Endothelial cell of umbilical vein (primary cell): ENCODE results near the gene ARFGEF3. TPM values are rescaled to one million over a fixed set of nuclear protein-coding genes. Genes with fewer than 3 reads are reported as not detected.

ENCODE experiments used
- BruUV-seq: library from RNA; stranded (reverse); fragments of 400-500 nt; replicated peaks from 2 replicates; lab custom pipeline; 2021; lab: Mats Ljungman, UMichigan
- CTCF ChIA-PET: fragments of 300-600, 350-600 bp; sonication (Branson Sonifier 250); formaldehyde crosslinking; loops from one replicate; lab custom pipeline; 2021; ENCODE audit warnings: antibody characterized with exemption, inconsistent platforms; lab: Charles Lee
- POLR2A ChIA-PET: fragments of 300-600, 350-600 bp; sonication (Branson Sonifier 250); formaldehyde crosslinking; loops from one replicate; lab custom pipeline; 2021; ENCODE audit warnings: antibody characterized with exemption, inconsistent platforms; lab: Charles Lee
- DNase-seq: peaks from one replicate; pipeline ENCODE4 v3.0.0-alpha.2; 2011; ENCODE audit warnings: low read depth, low spot score
- FAIRE-seq: peaks from 2 replicates; lab custom pipeline; 2011; peaks lifted over from hg19 to GRCh38; lab: Jason Lieb, UNC
- H2AFZ ChIP-seq: 2 replicates; pipeline ENCODE4 v1.6.0; 2012; ENCODE audit warnings: low read depth, low read length, control low read depth, inconsistent platforms
- H3K27ac ChIP-seq: 2 replicates; pipeline ENCODE4 v1.5.1; 2011; ENCODE audit warnings: low read depth, mild to moderate bottlenecking, control low read depth, low read length, moderate library complexity; ENCODE audit not compliant: insufficient read depth
- H3K27me3 ChIP-seq, 2 experiments: 2 replicates each; pipeline versions ENCODE4 v1.6.0 to v1.6.1; 2011; ENCODE audit warnings: low read length in 2 of 2, mixed read lengths in 1 of 2; ENCODE audit not compliant: control insufficient read depth in 2 of 2, insufficient read depth in 2 of 2
- H3K36me3 ChIP-seq, 2 experiments: 2 replicates in 1 of 2; 3 replicates in 1 of 2; pipeline ENCODE4 v1.5.1; 2011; ENCODE audit warnings: low read length in 2 of 2, mild to moderate bottlenecking in 1 of 2, moderate library complexity in 1 of 2; ENCODE audit not compliant: control insufficient read depth in 2 of 2, insufficient read depth in 2 of 2; ENCODE audit errors: extremely low read depth in 1 of 2
- H3K4me1 ChIP-seq: 3 replicates; pipeline ENCODE4 v1.5.1; 2011; ENCODE audit warnings: mild to moderate bottlenecking, low read length; ENCODE audit not compliant: control insufficient read depth, insufficient read depth; ENCODE audit errors: extremely low read depth
- H3K4me2 ChIP-seq: 2 replicates; pipeline ENCODE4 v1.6.1; 2011; ENCODE audit warnings: low read length, control low read depth, mixed read lengths; ENCODE audit not compliant: insufficient read depth
- H3K4me3 ChIP-seq, 3 experiments: fragments of 200-600 bp in 1 of 3; sonication (generic), shearing (Covaris generic) in 1 of 3; replicated peaks in 1 of 3; 2 replicates each; pipeline ENCODE4 v1.5.1; 2011 to 2016; ENCODE audit warnings: control low read depth in 3 of 3, low read length in 3 of 3, mild to moderate bottlenecking in 2 of 3, inconsistent platforms in 1 of 3, low read depth in 1 of 3, moderate library complexity in 1 of 3; ENCODE audit not compliant: insufficient read depth in 1 of 3
- H3K79me2 ChIP-seq: 2 replicates; pipeline ENCODE4 v1.6.0; 2012; ENCODE audit warnings: low read length, inconsistent platforms; ENCODE audit not compliant: control insufficient read depth, insufficient read depth
- H3K9ac ChIP-seq: replicated peaks from 2 replicates; pipeline ENCODE3; 2011; ENCODE audit warnings: low read length, control low read depth; ENCODE audit not compliant: insufficient read depth; ENCODE audit errors: extremely low read depth
- H3K9me1 ChIP-seq: replicated peaks from 3 replicates; pipeline ENCODE4 v1.6.0; 2011; ENCODE audit warnings: mild to moderate bottlenecking, low read length; ENCODE audit not compliant: control insufficient read depth, insufficient read depth; ENCODE audit errors: extremely low read depth
- H3K9me3 ChIP-seq: replicated peaks from 2 replicates; pipeline ENCODE4 v1.5.1; 2012; ENCODE audit warnings: low read length, inconsistent platforms; ENCODE audit not compliant: control insufficient read depth, insufficient read depth
- H4K20me1 ChIP-seq: replicated peaks from 2 replicates; pipeline ENCODE3; 2011; ENCODE audit warnings: mild to moderate bottlenecking, low read length; ENCODE audit not compliant: control insufficient read depth, insufficient read depth; ENCODE audit errors: extremely low read depth
- EZH2 ChIP-seq: IDR thresholded peaks from 2 replicates; pipeline ENCODE4 v1.6.1; 2012; ENCODE audit warnings: borderline replicate concordance, low read depth, mild to moderate bottlenecking, moderate library complexity, low read length, inconsistent platforms; ENCODE audit not compliant: severe bottlenecking
- FOS ChIP-seq: IDR thresholded peaks from 2 replicates; pipeline ENCODE4 v1.6.1; 2011; ENCODE audit warnings: mild to moderate bottlenecking, low read length, moderate library complexity, borderline replicate concordance; ENCODE audit not compliant: insufficient read depth
- GATA2 ChIP-seq: IDR thresholded peaks from 2 replicates; pipeline ENCODE4 v1.7.0; 2011; ENCODE audit warnings: low read depth, mild to moderate bottlenecking, moderate library complexity, mixed read lengths, low read length; ENCODE audit not compliant: insufficient read length, insufficient read depth
- JUN ChIP-seq: IDR thresholded peaks from 2 replicates; pipeline ENCODE4 v1.6.1; 2011; ENCODE audit warnings: borderline replicate concordance, low read depth; ENCODE audit not compliant: insufficient read length, insufficient read depth
- MYC ChIP-seq: IDR thresholded peaks from one replicate; pipeline ENCODE4 v1.6.1; 2011; ENCODE audit warnings: mild to moderate bottlenecking, low read depth, low read length
- POLR2A ChIP-seq: IDR thresholded peaks from 2 replicates; pipeline ENCODE4 v1.6.1; 2012; ENCODE audit warnings: low read depth, mild to moderate bottlenecking, control low read depth, low read length
- POLR2AphosphoS5 ChIP-seq: IDR thresholded peaks from 2 replicates; pipeline ENCODE4 v1.6.1; 2012; ENCODE audit warnings: low read depth, mild to moderate bottlenecking, control low read depth, low read length, moderate library complexity; ENCODE audit not compliant: insufficient read depth
- dilution Hi-C: fragments of 300-500 bp; cut with MboI; formaldehyde crosslinking; loops from one replicate; pipeline ENCODE4 v1.15.0; 2019; ENCODE audit warnings: low sequenced_read_pairs; ENCODE audit not compliant: extremely low pct_ligation_motif_present
- intact Hi-C: fragments of 100-400 bp; cut with micrococcal nuclease; formaldehyde crosslinking; loops from one replicate; pipeline ENCODE4 v1.10.0; 2022
- polyA plus RNA-seq, 4 experiments: library from polyadenylated mRNA; depleted of rRNA in 3 of 4; stranded (reverse) in 3 of 4; unstranded in 1 of 4; fragments of >200 nt; gene quantifications; 2 replicates each; pipeline versions ENCODE4 v1.2.1 to v1.2.3, GENCODE V29; 2011 to 2012; ENCODE audit warnings: missing spikeins in 1 of 4
- total RNA-seq: library from RNA; stranded (reverse); gene quantifications from 2 replicates; pipeline ENCODE4 v1.2.3, GENCODE V29; 2021
- TF ChIP-seq, protein P1 (sequence below): IDR thresholded peaks from 2 replicates; pipeline ENCODE4 v1.6.1; 2011; ENCODE audit not compliant: insufficient read depth, insufficient read length
- TF ChIP-seq, protein P2 (sequence below), 2 donors: IDR thresholded peaks; 1 replicate in 1 of 2; 2 replicates in 1 of 2; pipeline ENCODE4 v1.5.1; 2011; ENCODE audit warnings: low read length in 2 of 2, mild to moderate bottlenecking in 2 of 2, moderate library complexity in 2 of 2, control low read depth in 1 of 2, inconsistent platforms in 1 of 2, low read depth in 1 of 2; ENCODE audit not compliant: insufficient read depth in 1 of 2; ENCODE audit errors: extremely low read depth in 1 of 2

The ARFGEF3 gene
- total and polyA plus RNA-seq, 2 donors (not counting 3 experiments of a cell fraction or from before 2014, with no cell fraction given): 1.3 to 7.3 TPM

DNA sequence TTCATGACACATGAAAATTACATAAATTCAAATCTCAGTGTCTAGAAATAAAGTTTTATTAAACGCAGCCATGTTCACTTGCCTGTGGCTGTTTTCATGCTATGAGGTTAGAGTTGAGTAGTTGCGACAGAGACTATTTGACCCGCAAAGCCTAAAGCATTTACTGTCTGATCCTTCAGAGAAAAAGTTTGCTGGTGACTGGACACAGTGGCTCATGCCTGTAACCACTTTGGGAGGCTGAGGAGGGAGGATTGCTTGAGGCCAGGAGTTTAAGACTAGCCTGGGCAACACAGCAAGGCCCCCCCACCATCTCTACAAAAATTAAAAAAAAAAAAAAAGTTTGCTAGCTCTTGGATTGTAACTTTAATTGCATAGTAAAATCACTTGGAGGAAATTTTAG is 225.2 kb downstream of the ARFGEF3 start:
- H4K20me1 ChIP-seq: no peaks in the 10 kb centered on the region
- H3K79me2 ChIP-seq: no peaks in the 10 kb centered on the region
- BruUV-seq: no TSS peak
- intact Hi-C loops: no loop called here
- dilution Hi-C loops: no loop called here
- no peak overlapping the region for H2AFZ ChIP-seq
- no peak overlapping the region for H3K4me2 ChIP-seq
- no peaks in the 10 kb centered on the region for H3K27me3 ChIP-seq
- ChIA-PET POLR2A (no interaction called here), CTCF (no interaction called here)
- no peak overlapping the region for H3K27ac ChIP-seq
- TF ChIP-seq EZH2: no peak
- TF ChIP-seq GATA2: no peak
- TF ChIP-seq JUN: no peak
- no peak for TF ChIP-seq FOS
- TF ChIP-seq, protein P1, sequence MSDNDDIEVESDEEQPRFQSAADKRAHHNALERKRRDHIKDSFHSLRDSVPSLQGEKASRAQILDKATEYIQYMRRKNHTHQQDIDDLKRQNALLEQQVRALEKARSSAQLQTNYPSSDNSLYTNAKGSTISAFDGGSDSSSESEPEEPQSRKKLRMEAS: no peak
- TF ChIP-seq POLR2AphosphoS5: no peak
- TF ChIP-seq, protein P2, sequence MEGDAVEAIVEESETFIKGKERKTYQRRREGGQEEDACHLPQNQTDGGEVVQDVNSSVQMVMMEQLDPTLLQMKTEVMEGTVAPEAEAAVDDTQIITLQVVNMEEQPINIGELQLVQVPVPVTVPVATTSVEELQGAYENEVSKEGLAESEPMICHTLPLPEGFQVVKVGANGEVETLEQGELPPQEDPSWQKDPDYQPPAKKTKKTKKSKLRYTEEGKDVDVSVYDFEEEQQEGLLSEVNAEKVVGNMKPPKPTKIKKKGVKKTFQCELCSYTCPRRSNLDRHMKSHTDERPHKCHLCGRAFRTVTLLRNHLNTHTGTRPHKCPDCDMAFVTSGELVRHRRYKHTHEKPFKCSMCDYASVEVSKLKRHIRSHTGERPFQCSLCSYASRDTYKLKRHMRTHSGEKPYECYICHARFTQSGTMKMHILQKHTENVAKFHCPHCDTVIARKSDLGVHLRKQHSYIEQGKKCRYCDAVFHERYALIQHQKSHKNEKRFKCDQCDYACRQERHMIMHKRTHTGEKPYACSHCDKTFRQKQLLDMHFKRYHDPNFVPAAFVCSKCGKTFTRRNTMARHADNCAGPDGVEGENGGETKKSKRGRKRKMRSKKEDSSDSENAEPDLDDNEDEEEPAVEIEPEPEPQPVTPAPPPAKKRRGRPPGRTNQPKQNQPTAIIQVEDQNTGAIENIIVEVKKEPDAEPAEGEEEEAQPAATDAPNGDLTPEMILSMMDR (IDR thresholded peaks at IDR 0.05; ENCODE audit: extremely low read depth in 1 of 2, insufficient read depth in 1 of 2, low read depth in 1 of 2, low read length in 2 of 2): no peak
- no peak for TF ChIP-seq POLR2A
- TF ChIP-seq MYC: no peak
- no peak overlapping the region for H3K9ac ChIP-seq
- H3K4me3 ChIP-seq: no peak overlapping the region
- H3K9me3 ChIP-seq: no peaks in the 10 kb centered on the region
- peaks cover 2% of the 10 kb centered on the region for H3K9me1 ChIP-seq
- no peaks in the 10 kb centered on the region for H3K4me1 ChIP-seq
- DNase-seq: no peak
- no peak for FAIRE-seq
- H3K36me3 ChIP-seq: no peaks in the 10 kb centered on the region
